ENCODE results near the gene LSM14A.
"Not testable (repeated sequence)": the region's sequence is repeated elsewhere in the genome, so short reads cannot be mapped to it uniquely, and the experiment has no call there.

LSM14A gene

GRCh38 chr19:34159541-34159940 is 12.8 kb upstream of the LSM14A start:
- DNase-seq: not testable (repeated sequence)

- peak; percentile 54 for DNase-seq
Measured at GRCh38 chr19:34161902-34162301, 10.4 kb upstream of the LSM14A start.

- DNase-seq: peak; percentile 66
Measured at GRCh38 chr19:34165295-34165738, 7.0 kb upstream of the LSM14A start.

GRCh38 chr19:34169475-34170199 is 2.7 kb upstream of the LSM14A start:
- DNase-seq: not testable (repeated sequence)

- peak; percentile 57 for DNase-seq
Measured at GRCh38 chr19:34171539-34171876, 796 bp upstream of the LSM14A start.

- DNase-seq: peak; percentile 39
Measured at GRCh38 chr19:34172661-34173192, 423 bp downstream of the LSM14A start.

- no peak for DNase-seq
Measured at GRCh38 chr19:34173193-34173956, 1.1 kb downstream of the LSM14A start.

- not testable (repeated sequence) for DNase-seq
Measured at GRCh38 chr19:34175173-34175572, 2.9 kb downstream of the LSM14A start.

GRCh38 chr19:34176581-34176980 is 4.3 kb downstream of the LSM14A start:
- DNase-seq: no peak

- no peak for DNase-seq
Measured at GRCh38 chr19:34178274-34178610, 5.9 kb downstream of the LSM14A start.

GRCh38 chr19:34179066-34179465 is 6.8 kb downstream of the LSM14A start:
- DNase-seq: no peak

GRCh38 chr19:34180273-34180672 is 8.0 kb downstream of the LSM14A start:
- no peak for DNase-seq

GRCh38 chr19:34180709-34181108 is 8.4 kb downstream of the LSM14A start:
- no peak for DNase-seq

GRCh38 chr19:34181111-34181864 is 9.0 kb downstream of the LSM14A start:
- DNase-seq: peak; percentile 42

- no peak for DNase-seq
Measured at GRCh38 chr19:34182125-34182524, 9.8 kb downstream of the LSM14A start.

GRCh38 chr19:34184880-34185491 is 12.7 kb downstream of the LSM14A start:
- peak; percentile 31 for DNase-seq

GRCh38 chr19:34186205-34186604 is 13.9 kb downstream of the LSM14A start:
- no peak for DNase-seq

- no peak for DNase-seq
Measured at GRCh38 chr19:34187011-34187410, 14.7 kb downstream of the LSM14A start.

GRCh38 chr19:34188408-34188807 is 16.1 kb downstream of the LSM14A start:
- DNase-seq: peak; percentile 71

GRCh38 chr19:34189199-34189916 is 17.1 kb downstream of the LSM14A start:
- no peak for DNase-seq

- no peak for DNase-seq
Measured at GRCh38 chr19:34189917-34190425, 17.7 kb downstream of the LSM14A start.

- no peak for DNase-seq
Measured at GRCh38 chr19:34191355-34191962, 19.2 kb downstream of the LSM14A start.
